ENCODE data around the gene ZMYND8. TPM values are rescaled to one million over a fixed set of nuclear protein-coding genes. Genes with fewer than 3 reads are reported as not detected.

Gene ZMYND8
- total RNA-seq, 1 experiment from 2014 or later: 50.7 TPM

DNA sequence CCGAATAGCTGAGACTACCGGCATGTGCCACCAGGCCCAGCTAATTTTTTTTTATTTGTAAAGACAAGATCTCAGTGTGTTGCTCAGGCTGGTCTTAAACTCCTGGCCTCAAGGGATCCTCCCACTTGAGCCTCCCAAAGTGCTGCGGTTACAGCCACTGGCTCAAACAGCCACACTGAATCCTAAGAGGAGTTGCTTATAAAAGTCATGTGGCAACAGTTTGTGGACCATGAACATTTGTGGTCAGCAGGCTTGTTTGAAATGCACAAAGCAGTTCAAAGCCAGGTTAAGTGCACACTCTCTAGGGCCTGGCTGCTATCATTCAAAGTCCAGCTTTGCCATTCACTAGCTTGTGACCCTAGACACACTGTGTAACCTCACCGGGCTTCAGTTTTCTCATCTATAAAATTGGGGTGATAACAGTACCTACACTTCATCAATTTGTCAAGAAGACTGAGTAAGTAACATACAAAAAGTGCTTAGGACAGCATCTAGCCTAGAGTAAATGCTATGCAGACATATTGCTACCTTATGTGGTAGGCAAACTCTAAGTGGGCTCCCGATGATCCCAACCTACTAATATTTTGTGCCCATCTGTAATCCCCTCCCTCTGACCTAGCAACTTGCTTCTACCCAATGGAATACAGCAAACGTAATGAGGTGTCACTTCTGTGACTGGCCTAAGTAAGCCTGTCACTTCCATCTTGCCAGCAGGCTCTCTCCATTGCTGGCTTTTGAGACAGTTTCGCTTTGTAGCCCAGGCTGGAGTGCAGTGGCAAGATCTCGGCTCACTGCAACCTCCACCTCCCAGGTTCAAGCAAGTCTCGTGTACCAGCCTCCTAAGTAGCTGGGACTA, 122.9 kb downstream of the ZMYND8 start:
- in situ Hi-C loops (cut with HindIII; ENCODE audit: low pct_unique_long_range_greater_than_20kb, low sequenced_read_pairs) (no loop called here), intact Hi-C loops (cut with micrococcal nuclease; ENCODE audit: unreplicated experiment) (no loop called here)
- Histone ChIP-seq H3K27me3 (ENCODE audit: control insufficient read depth, insufficient read depth, low read length) (no peaks in the 10 kb centered on the region), H3K27ac (ENCODE audit: low read length) (no peak overlapping the region), H3K4me3 (ENCODE audit: low read depth in 2 of 2, low read length in 2 of 2) (no peak overlapping the region), H3K36me3 (ENCODE audit: control insufficient read depth, insufficient read depth, low read length) (peaks cover 14% of the 10 kb centered on the region), H3K9me3 (ENCODE audit: control insufficient read depth, insufficient read depth, low read depth, low read length) (no peaks in the 10 kb centered on the region), H3K4me1 (ENCODE audit: control insufficient read depth, insufficient read depth, low read length) (no peaks in the 10 kb centered on the region)
- CTCF ChIA-PET: interaction anchor here (0.6 to 0.7 kb wide), 2 partner anchors 11 to 533 kb away, joined by 4 to 9 read pairs; no protein-coding TSS in a partner anchor
- BruUV-seq (replicated peaks): no TSS peak
- TF ChIP-seq POLR2AphosphoS5 (IDR thresholded peaks at IDR 0.05; ENCODE audit: low read depth, low read length) (no peak), SIN3A (IDR thresholded peaks at IDR 0.05; ENCODE audit: borderline replicate concordance, insufficient read depth, low read depth, low read length) (no peak), REST (IDR thresholded peaks at IDR 0.05; ENCODE audit: insufficient read depth in 1 of 2, low read depth in 2 of 2, low read length in 1 of 2) (no peak), TCF7L2 (IDR thresholded peaks at IDR 0.05; ENCODE audit: low read depth, low read length) (no peak)
- TF ChIP-seq, protein P1, sequence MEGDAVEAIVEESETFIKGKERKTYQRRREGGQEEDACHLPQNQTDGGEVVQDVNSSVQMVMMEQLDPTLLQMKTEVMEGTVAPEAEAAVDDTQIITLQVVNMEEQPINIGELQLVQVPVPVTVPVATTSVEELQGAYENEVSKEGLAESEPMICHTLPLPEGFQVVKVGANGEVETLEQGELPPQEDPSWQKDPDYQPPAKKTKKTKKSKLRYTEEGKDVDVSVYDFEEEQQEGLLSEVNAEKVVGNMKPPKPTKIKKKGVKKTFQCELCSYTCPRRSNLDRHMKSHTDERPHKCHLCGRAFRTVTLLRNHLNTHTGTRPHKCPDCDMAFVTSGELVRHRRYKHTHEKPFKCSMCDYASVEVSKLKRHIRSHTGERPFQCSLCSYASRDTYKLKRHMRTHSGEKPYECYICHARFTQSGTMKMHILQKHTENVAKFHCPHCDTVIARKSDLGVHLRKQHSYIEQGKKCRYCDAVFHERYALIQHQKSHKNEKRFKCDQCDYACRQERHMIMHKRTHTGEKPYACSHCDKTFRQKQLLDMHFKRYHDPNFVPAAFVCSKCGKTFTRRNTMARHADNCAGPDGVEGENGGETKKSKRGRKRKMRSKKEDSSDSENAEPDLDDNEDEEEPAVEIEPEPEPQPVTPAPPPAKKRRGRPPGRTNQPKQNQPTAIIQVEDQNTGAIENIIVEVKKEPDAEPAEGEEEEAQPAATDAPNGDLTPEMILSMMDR (IDR thresholded peaks at IDR 0.05): no peak
- ATAC-seq (no peak; the same call in 1 of the 2 replicates), DNase-seq (ENCODE audit: low read depth, low spot score) (no peak)
- POLR2A ChIA-PET: no interaction called here

- DNase-seq (ENCODE audit: low read depth, low spot score): no peak
- CTCF ChIA-PET: interaction anchor here (0.7 kb wide), 1 partner anchor 532 kb away, joined by 4 read pairs; no protein-coding TSS in a partner anchor
- no peaks in the 10 kb centered on the region for H3K4me1 ChIP-seq (ENCODE audit: control insufficient read depth, insufficient read depth, low read length)
- no peaks in the 10 kb centered on the region for H3K27me3 ChIP-seq (ENCODE audit: control insufficient read depth, insufficient read depth, low read length)
- in situ Hi-C loops (cut with HindIII; ENCODE audit: low pct_unique_long_range_greater_than_20kb, low sequenced_read_pairs): no loop called here
- H3K27ac ChIP-seq (ENCODE audit: low read length): no peak overlapping the region
- no peak for ATAC-seq
- no peaks in the 10 kb centered on the region for H3K9me3 ChIP-seq (ENCODE audit: control insufficient read depth, insufficient read depth, low read depth, low read length)
- H3K4me3 ChIP-seq (ENCODE audit: low read depth in 2 of 2, low read length in 2 of 2): no peak overlapping the region
- no TSS peak for BruUV-seq (replicated peaks)
- intact Hi-C loops (cut with micrococcal nuclease; ENCODE audit: unreplicated experiment): no loop called here
- TF ChIP-seq TCF7L2 (IDR thresholded peaks at IDR 0.05; ENCODE audit: low read depth, low read length): no peak
- no peak for TF ChIP-seq SIN3A (IDR thresholded peaks at IDR 0.05; ENCODE audit: borderline replicate concordance, insufficient read depth, low read depth, low read length)
- no peak for TF ChIP-seq POLR2AphosphoS5 (IDR thresholded peaks at IDR 0.05; ENCODE audit: low read depth, low read length)
- TF ChIP-seq, protein P1 (IDR thresholded peaks at IDR 0.05): no peak
- TF ChIP-seq REST (IDR thresholded peaks at IDR 0.05; ENCODE audit: insufficient read depth in 1 of 2, low read depth in 2 of 2, low read length in 1 of 2): no peak
- H3K36me3 ChIP-seq (ENCODE audit: control insufficient read depth, insufficient read depth, low read length): peaks cover 10% of the 10 kb centered on the region
- POLR2A ChIA-PET: no interaction called here
These were observed 124.0 kb downstream of the ZMYND8 start for GRCh38 chr20:47232518-47232917.

Measured in Panc1 (cell line).